Type B pancreatic cell (in vitro differentiated cells): ENCODE data around the gene SH3RF3. TPM values are rescaled to one million over a fixed set of nuclear protein-coding genes. Genes with fewer than 3 reads are reported as not detected.

Source experiments
- DNase-seq: peaks from one replicate; pipeline ENCODE4 v3.0.0; 2021; ENCODE audit warnings: mixed read lengths; ENCODE audit not compliant: unreplicated experiment; ENCODE audit errors: extremely low spot score
- H3K27ac Mint-ChIP-seq: 2 replicates; pipeline ENCODE4 v1.8.0; 2021; ENCODE audit warnings: mild to moderate bottlenecking, mixed read lengths
- H3K27me3 Mint-ChIP-seq: 2 replicates; pipeline ENCODE4 v1.8.0; 2021; ENCODE audit warnings: mixed read lengths
- H3K36me3 Mint-ChIP-seq: 2 replicates; pipeline ENCODE4 v1.8.0; 2021; ENCODE audit warnings: mixed read lengths
- H3K4me1 Mint-ChIP-seq: one replicate; pipeline ENCODE4 v1.8.0; 2021; ENCODE audit warnings: mixed read lengths; ENCODE audit not compliant: unreplicated experiment
- H3K4me3 Mint-ChIP-seq: 2 replicates; pipeline ENCODE4 v1.8.0; 2021; ENCODE audit warnings: mild to moderate bottlenecking, mixed read lengths
- H3K9me3 Mint-ChIP-seq: 2 replicates; pipeline ENCODE4 v1.8.0; 2021; ENCODE audit warnings: mixed read lengths
- total RNA-seq: library from RNA; stranded (reverse); gene quantifications from 2 replicates; pipeline ENCODE4 v1.2.1, GENCODE V29; 2021; ENCODE audit warnings: low replicate concordance
- TF ChIP-seq, protein P1 (sequence below): fragments of 200-600 bp; sonication (generic); conservative IDR thresholded peaks from 2 replicates; pipeline ENCODE4 v1.5.0; 2021; ENCODE audit warnings: antibody characterized with exemption, mild to moderate bottlenecking

The SH3RF3 gene
- total RNA-seq, 1 donor from 2014 or later = 13.9 TPM

DNA sequence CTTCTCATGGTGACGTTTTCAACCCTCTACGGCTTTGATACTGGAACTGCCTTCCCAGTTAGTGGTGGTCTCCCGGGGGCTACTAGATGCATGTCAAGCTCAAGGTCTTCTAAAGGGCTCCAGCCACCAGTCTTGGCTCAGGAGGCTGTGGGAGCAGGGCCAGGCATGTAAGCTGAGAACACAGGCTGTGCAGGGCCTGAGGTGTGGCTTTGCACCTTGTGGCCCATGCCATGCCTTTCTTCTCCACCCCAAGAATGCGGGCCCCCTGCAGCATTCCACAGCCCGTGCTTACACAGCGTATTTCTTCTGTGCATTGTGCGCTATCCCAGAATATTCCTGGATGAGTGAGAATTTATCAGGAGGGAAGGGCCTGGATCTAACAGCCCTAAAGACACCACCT is 339.9 kb downstream of the SH3RF3 start:
- TF ChIP-seq, protein P1, sequence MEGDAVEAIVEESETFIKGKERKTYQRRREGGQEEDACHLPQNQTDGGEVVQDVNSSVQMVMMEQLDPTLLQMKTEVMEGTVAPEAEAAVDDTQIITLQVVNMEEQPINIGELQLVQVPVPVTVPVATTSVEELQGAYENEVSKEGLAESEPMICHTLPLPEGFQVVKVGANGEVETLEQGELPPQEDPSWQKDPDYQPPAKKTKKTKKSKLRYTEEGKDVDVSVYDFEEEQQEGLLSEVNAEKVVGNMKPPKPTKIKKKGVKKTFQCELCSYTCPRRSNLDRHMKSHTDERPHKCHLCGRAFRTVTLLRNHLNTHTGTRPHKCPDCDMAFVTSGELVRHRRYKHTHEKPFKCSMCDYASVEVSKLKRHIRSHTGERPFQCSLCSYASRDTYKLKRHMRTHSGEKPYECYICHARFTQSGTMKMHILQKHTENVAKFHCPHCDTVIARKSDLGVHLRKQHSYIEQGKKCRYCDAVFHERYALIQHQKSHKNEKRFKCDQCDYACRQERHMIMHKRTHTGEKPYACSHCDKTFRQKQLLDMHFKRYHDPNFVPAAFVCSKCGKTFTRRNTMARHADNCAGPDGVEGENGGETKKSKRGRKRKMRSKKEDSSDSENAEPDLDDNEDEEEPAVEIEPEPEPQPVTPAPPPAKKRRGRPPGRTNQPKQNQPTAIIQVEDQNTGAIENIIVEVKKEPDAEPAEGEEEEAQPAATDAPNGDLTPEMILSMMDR = no peak
- Mint-ChIP-seq H3K27ac (no peak overlapping the region), H3K4me1 (peaks cover 37% of the 10 kb centered on the region), H3K27me3 (no peaks in the 10 kb centered on the region), H3K9me3 (peaks cover 5% of the 10 kb centered on the region), H3K36me3 (peaks cover 4% of the 10 kb centered on the region), H3K4me3 (no peak overlapping the region)
- no peak for DNase-seq

DNA sequence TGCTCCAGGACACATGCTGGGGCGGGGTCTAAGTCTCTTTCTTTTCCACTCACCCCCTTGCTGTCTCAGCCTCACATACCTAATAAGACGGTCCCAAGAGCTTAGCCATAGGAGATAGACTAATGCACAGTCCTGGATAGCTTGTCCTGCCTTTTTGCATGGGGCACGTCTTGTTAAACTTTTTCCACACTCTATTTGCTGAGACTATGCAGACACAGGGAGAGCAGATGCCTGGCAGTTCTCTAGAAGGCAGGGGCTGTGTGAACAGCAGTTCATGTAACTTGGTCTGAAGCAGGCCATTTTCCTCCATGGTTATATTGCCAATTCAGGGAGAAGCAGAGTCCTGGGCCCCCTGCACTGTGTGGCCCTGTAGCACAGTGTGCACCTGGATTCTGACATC is 342.7 kb downstream of the SH3RF3 start:
- H3K4me1 Mint-ChIP-seq = peaks cover 39% of the 10 kb centered on the region
- no peaks in the 10 kb centered on the region for H3K27me3 Mint-ChIP-seq

DNA sequence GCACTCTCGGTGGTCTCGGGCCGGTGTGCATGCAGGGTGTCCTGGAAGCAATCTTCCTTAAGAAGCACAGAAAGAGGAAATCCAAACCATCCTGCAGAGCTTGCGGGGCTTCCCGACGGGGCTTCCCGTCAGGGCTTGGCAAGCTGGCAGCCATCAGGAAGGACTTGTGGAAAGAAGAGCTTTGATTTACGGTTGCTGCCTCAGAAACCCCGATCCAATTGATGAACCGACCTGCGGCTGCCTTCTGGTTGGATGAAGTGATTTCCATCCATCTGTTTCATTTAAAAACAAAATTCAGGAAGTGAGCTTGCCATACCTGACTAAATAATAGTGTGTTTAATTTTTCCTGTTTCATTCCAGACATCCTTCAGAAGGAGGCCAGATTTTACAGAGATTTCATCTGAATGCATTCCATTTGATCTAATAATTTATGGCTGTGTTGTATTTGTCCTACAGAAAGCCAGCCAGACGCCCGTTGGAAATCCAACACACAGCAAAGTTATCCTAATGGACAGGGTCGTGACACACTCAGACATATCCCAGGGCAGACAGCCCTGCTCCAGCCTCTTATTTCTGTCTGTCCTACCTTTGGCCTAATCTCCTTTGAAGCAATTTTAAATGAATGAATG is 343.4 kb downstream of the SH3RF3 start:
- Mint-ChIP-seq H3K9me3 (peaks cover 5% of the 10 kb centered on the region), H3K27me3 (no peaks in the 10 kb centered on the region), H3K4me3 (no peak overlapping the region), H3K27ac (no peak overlapping the region), H3K4me1 (peaks cover 39% of the 10 kb centered on the region), H3K36me3 (no peaks in the 10 kb centered on the region)
- no peak for DNase-seq
- TF ChIP-seq, protein P1 = no peak

More for the DNA sequence above, 342.7 kb downstream of the SH3RF3 start:
- no peak overlapping the region for H3K4me3 Mint-ChIP-seq
- H3K27ac Mint-ChIP-seq = no peak overlapping the region
- no peak for DNase-seq
- TF ChIP-seq, protein P1 = no peak
- peaks cover 1% of the 10 kb centered on the region for H3K36me3 Mint-ChIP-seq
- H3K9me3 Mint-ChIP-seq = peaks cover 5% of the 10 kb centered on the region

DNA sequence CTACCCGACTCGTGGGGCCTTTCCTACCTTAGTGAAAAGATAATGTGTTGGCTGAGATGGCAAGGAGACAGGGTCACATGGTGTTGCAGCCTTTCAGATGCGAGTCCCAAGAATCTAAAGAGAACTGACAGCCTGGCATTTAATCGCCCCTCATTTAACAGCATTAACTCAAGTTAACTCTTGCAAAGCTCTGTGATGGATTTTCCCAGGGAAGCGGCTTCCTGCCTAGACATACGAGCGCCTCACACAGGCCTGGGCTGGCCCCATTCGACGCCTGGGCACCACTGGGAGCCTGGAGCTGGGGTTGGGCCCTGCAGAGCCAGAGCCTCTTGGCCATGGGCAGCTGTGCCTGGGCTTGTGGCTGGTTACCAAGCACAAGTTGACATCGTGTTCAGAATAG is 344.0 kb downstream of the SH3RF3 start:
- TF ChIP-seq, protein P1 = no peak
- Mint-ChIP-seq H3K4me1 (peaks cover 35% of the 10 kb centered on the region), H3K27ac (no peak overlapping the region)

DNA sequence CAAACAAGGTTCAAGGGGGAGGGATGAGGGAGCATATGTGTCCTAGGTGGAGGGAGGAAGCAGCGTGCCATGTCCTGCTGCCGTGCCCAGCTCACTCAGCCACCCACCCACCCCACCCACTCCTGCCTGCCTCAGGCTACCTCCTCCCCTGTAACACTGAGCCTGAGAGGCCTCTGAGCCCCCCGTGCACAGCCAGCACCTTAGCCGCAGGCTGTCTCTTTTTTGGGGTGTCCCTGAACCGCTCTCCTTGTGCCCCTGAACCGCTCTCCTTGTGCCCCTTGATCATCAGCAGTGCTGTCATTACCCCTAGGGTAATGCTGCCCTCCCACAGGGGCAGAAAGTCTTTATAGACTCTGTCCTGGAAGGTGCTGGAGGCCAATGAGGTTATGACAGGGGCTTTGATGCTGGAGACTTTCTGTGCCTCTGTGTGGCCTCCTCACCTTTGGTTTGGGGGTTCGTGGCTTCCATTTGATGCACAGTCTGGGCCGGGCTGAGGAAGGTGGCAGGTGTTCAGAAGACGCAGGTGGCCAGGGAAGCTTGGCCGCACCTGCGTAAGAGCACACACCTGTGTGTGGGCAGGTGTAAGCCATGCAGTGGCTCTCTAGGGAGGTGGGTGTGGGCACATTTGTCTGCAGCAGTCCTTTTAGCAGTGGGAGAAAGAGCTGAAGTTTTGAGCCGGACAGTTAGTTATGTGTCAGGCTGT is 344.8 kb downstream of the SH3RF3 start:
- H3K4me1 Mint-ChIP-seq = peaks cover 30% of the 10 kb centered on the region
- H3K36me3 Mint-ChIP-seq = no peaks in the 10 kb centered on the region
- TF ChIP-seq, protein P1 = no peak
- no peaks in the 10 kb centered on the region for H3K27me3 Mint-ChIP-seq
- peak overlapping the region; percentile 50 for H3K27ac Mint-ChIP-seq
- H3K9me3 Mint-ChIP-seq = peaks cover 9% of the 10 kb centered on the region
- H3K4me3 Mint-ChIP-seq = no peak overlapping the region
- no peak for DNase-seq

More for the DNA sequence above, 344.0 kb downstream of the SH3RF3 start:
- Mint-ChIP-seq H3K9me3 (peaks cover 5% of the 10 kb centered on the region), H3K4me3 (no peak overlapping the region), H3K27me3 (no peaks in the 10 kb centered on the region), H3K36me3 (no peaks in the 10 kb centered on the region)
- DNase-seq = no peak
